Posterior vena cava (tissue), 2 donors: ENCODE measurements around the gene TFB1M. TPM values are rescaled to one million over a fixed set of nuclear protein-coding genes. Genes with fewer than 3 reads are reported as not detected.
"Not testable (repeated sequence)": the region's sequence is repeated elsewhere in the genome, so short reads cannot be mapped to it uniquely, and the experiment has no call there.

Experiments
- DNase-seq: peaks from one replicate; pipeline ENCODE4 v3.0.0-alpha.2; 2020; ENCODE audit warnings: low spot score
- intact Hi-C, 2 donors: fragments of 100-400 bp; cut with DNase I; formaldehyde crosslinking; loops; one replicate each; pipeline versions ENCODE4 v1.14.1 to v1.14.2; 2022 to 2023
- total RNA-seq, 2 donors: library from RNA; stranded (reverse); fragmentation: NEBNext Ultra II Directional; extraction: Animal tissue kit (Norgen Biotek cat#: 25700); gene quantifications; one replicate each; pipeline ENCODE4 v1.2.1, GENCODE V29; 2021
- donor health status: DM: yes; HTN: yes; CAD: no.
- donor health status: DM: yes; HTN: yes; CAD: no.

The TFB1M gene
- total RNA-seq, 2 donors from 2014 or later = 18.6 to 19.2 TPM

- intact Hi-C loops = no loop called here
Observed at GRCh38 chr6:155271145-155271544, 43.1 kb downstream of the TFB1M start.

DNA sequence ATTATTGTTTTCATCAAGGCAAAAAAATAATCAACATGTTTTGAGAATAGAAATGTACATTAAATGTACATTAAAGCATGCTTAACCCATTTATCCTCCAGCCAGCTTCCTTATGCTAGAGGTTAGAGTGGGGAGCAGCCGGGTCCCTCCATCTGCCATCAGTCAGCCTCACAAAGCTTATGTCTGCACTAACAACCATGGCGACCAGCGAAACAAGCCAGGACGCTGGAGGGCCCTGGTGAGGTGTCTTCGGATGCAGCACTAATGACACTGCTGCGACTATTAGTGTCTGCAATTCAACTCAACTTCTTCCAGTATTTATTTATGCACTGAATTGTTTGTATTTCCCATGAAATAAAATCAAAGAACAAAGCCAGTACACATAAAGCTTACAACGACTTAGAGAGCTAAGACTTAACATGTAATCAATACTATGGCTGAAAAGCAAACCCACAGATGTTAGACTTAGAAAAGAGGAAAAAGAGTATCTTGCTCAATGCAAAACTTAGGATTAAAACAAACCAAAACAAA lies 43.7 kb downstream of the TFB1M start:
- intact Hi-C loops = no loop called here
- DNase-seq = no peak

More at GRCh38 chr6:155271145-155271544, 43.1 kb downstream of the TFB1M start:
- no peak for DNase-seq

GRCh38 chr6:155269765-155270164 lies 44.5 kb downstream of the TFB1M start:
- intact Hi-C loops = no loop called here
- DNase-seq = no peak

DNA sequence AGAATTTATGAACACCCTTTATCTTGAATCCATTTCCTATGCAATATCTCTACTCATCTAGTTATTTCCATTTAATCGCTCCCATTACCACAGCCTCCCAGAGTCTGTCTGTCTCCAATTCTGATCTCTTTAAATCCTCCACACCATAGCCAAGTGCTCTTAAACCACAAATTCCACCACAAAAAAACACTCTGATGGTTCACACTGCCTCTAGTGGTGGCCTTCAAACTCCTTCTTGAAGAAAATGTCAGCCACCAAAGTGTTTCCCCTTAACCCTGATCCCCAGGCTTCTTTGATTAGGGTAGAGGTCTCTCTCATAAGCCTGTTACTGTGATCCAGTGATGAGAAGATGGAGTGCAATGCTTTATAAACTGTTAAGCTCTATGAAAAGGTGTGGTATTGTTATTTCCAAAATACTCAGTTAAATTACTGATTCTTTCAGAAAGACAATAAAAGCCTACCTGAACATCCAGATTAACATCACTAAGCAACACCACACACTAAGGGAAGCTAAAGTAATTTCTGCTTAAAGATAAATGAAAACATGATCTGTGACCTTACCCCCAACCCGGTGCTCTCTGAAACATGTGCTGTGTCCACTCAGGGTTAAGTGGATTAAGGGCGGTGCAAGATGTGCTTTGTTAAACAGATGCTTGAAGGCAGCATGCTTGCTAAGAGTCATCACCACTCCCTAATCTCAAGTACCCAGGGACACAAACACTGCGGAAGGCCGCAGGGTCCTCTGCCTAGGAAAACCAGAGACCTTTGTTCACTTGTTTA lies 46.0 kb downstream of the TFB1M start:
- DNase-seq, intact Hi-C loops: not testable (repeated sequence)

- no peak for DNase-seq
- intact Hi-C loops = loop anchor here in 1 of 2 donors (2.0 kb wide), 1 partner anchor 39 kb away; no protein-coding TSS in a partner anchor
Observed at GRCh38 chr6:155267411-155267810, 46.9 kb downstream of the TFB1M start.

GRCh38 chr6:155265843-155266535 lies 48.3 kb downstream of the TFB1M start:
- DNase-seq = no peak
- intact Hi-C loops = loop anchor here in 1 of 2 donors (2.0 kb wide), 1 partner anchor 37 kb away; no protein-coding TSS in a partner anchor

GRCh38 chr6:155264693-155265320 lies 49.5 kb downstream of the TFB1M start:
- DNase-seq = no peak
- intact Hi-C loops = no loop called here

DNA sequence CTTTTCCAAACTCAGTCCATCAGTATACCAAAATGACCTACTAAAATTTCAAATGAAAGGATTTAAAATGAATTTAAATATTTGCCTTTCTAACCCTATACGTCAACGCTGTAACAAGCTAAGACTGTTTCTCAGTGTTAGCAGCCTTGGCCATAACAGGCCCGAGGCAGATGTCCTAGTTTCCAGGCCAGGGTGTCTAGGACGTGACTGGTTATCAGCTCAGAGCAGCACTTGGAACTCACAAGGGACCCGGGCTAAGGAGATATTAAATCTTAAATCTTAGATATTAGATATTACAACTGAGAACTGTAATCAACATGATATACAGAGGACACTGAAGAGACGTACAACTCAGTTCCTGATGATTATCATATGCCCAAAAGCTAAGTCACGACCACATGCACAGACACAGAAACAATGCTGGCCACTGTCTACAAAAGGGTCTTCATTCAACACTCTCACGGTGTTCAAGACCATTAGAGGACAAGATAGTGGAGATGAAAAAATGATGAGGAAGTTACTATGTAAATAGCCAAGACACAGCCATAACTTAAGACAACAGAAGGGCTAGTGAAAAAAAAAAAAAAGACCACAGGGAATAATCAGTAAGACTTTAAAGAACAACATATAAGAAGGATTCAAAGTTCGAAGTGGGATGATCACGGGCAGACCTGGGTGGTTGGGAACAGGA lies 50.8 kb downstream of the TFB1M start, which contains the start of gene CLDN20:
TSS of gene CLDN20 (plus strand) at position 641 of the 691 bp plus-strand sequence. CDS start 11,707 bp downstream, outside the sequence.
- intact Hi-C loops = no loop called here

DNA sequence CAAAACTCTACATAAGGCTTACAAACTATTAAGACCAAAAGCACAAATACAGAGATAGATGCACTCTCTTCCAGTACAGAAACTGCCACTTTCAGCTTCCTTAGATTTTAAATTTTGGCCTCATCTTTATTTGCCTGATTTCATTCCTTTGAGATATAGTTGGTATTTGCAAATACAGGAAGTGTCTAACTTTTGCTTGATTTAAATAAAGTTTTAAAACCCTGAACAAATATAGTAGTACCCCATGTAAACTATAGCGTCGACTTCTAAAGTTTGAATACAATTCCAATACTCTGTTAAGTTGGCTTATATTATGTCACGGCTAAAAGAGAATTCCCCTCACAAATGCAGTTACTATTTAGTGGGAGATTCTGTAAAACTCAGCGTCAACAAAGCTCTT lies 51.6 kb downstream of the TFB1M start:
- intact Hi-C loops = no loop called here
- DNase-seq = no peak

More for the DNA sequence above, 50.8 kb downstream of the TFB1M start, which contains the start of gene CLDN20:
- no peak for DNase-seq

GRCh38 chr6:155261111-155261900 lies 53.0 kb downstream of the TFB1M start:
- intact Hi-C loops = no loop called here
- DNase-seq = no peak

DNA sequence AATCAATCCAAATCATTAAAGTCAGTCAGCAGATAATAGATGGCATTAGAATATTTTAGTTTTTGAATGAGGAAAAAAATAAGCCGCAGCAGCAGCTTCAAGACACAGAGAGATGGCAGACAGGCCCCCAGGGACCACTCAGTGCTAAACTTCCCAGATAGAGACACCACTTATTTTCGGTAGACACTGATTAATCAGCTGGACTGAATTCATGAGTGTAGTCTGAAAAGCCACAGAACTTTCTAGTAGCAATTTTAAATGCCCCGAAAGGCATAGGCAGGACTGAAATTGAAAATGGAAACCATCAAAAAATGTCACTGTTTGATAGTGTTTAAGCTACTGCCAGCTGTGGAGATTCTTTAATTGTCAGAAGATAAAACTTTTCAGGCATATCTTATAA lies 53.6 kb downstream of the TFB1M start:
- no peak for DNase-seq
- intact Hi-C loops = no loop called here

GRCh38 chr6:155259897-155260296 lies 54.4 kb downstream of the TFB1M start:
- DNase-seq = no peak
- intact Hi-C loops = no loop called here

GRCh38 chr6:155259204-155259603 lies 55.1 kb downstream of the TFB1M start:
- intact Hi-C loops = no loop called here

DNA sequence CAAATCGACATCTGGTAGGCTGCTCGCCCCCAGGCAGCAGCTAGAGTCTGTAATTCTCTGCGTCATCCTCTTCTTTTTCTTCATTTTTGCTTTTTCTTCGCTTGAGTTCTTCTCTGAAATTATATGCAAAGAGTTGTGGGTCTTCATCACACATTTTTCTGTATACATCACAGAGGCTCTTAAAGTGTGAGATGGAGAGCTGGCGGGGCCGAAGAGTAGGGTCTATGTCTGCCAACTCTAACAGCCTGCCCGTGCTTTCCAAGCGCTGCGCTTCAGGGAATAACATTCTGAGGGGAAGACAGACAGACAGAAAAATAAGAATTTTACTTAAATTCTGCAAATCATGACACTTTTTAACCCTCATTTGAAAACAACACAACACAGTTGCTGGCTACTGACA lies 56.5 kb downstream of the TFB1M start:
- intact Hi-C loops = no loop called here
- no peak for DNase-seq

More at GRCh38 chr6:155259204-155259603, 55.1 kb downstream of the TFB1M start:
- DNase-seq = no peak

- intact Hi-C loops = no loop called here
- no peak for DNase-seq
Observed at GRCh38 chr6:155256122-155256795, 58.0 kb downstream of the TFB1M start.

- no peak for DNase-seq
- intact Hi-C loops = no loop called here
Observed at GRCh38 chr6:155254139-155254538, 60.1 kb downstream of the TFB1M start.

GRCh38 chr6:155253337-155253736 lies 60.9 kb downstream of the TFB1M start:
- no peak for DNase-seq
- intact Hi-C loops = no loop called here

DNA sequence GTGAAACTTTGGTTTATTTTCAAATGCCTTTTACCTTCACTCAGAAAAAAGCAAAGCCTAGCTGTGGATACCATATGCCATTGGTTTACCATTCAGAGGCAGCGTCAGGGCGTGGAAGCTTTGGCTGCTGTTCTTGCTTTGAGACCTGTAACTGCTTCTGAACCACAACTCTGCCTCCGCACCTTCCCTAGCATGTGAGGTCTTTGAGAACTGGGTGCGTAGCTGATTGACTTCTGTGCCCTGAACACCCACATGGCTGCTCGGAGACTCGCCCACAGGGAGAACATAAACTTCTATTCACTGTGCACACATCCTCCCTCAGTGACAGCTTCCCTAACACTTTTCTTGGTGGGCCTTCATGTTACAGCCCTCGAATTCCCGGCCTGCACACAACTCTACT lies 61.7 kb downstream of the TFB1M start:
- no peak for DNase-seq
- intact Hi-C loops = no loop called here
